WTC11 (cell line): ENCODE data around the gene DYNLT1.

Experiments used
- CTCF ChIP-seq: fragments of 200-600 bp; IDR thresholded peaks from 2 replicates; pipeline ENCODE4 v1.8.0; 2022; ENCODE audit warnings: antibody characterized with exemption
- E2F5 ChIP-seq: sonication (generic); formaldehyde crosslinking; IDR thresholded peaks from 2 replicates; pipeline ENCODE4 v1.8.1; 2022; ENCODE audit warnings: mild to moderate bottlenecking, moderate library complexity, missing genetic modification reagents
- ESRRA ChIP-seq: sonication (generic); formaldehyde crosslinking; IDR thresholded peaks from 2 replicates; pipeline ENCODE4 v1.8.1; 2022; ENCODE audit warnings: mild to moderate bottlenecking, missing genetic modification reagents, borderline replicate concordance
- MAX ChIP-seq: sonication (generic); formaldehyde crosslinking; IDR thresholded peaks from 2 replicates; pipeline ENCODE4 v1.8.0; 2022; ENCODE audit warnings: mild to moderate bottlenecking, missing genetic modification reagents
- NFYB ChIP-seq: sonication (generic); formaldehyde crosslinking; conservative IDR thresholded peaks from 2 replicates; pipeline ENCODE4 v1.8.0; 2022; ENCODE audit warnings: low read depth, missing genetic modification reagents

- no peak for TF ChIP-seq NFYB (CRISPR knock-in tag)
- TF ChIP-seq CTCF, result no peak
- no peak for TF ChIP-seq MAX (CRISPR knock-in tag)
- TF ChIP-seq ESRRA (CRISPR knock-in tag), result no peak
- no peak for TF ChIP-seq E2F5
Measured at GRCh38 chr6:158624684-158625682, 19.6 kb downstream of the DYNLT1 start.
